HepG2 (cell line): Measurements from ENCODE around the gene ATP8B2. TPM values are rescaled to one million over a fixed set of nuclear protein-coding genes. Genes with fewer than 3 reads are reported as not detected.

Source experiments
- ATAC-seq: fragments of 200-7000 bp; cut with Tn5 transposase; 3 replicates; pipeline ENCODE4 v1.9.1; 2020; ENCODE audit warnings: mild to moderate bottlenecking, moderate library complexity
- BruUV-seq: library from RNA; stranded (reverse); fragments of 400-500 nt; replicated peaks from 2 replicates; lab custom pipeline; 2021; lab: Mats Ljungman, UMichigan
- CTCF ChIA-PET: fragments of 300-600 bp; formaldehyde crosslinking; extraction: SDS; loops from one replicate; lab custom pipeline; 2021; ENCODE audit warnings: low total read pairs, inconsistent platforms, low intra/inter-chr PET ratio; lab: Yijun Ruan, JAX
- POLR2A ChIA-PET: fragments of 350-600 bp; sonication (Branson Sonifier 250); formaldehyde crosslinking; loops from one replicate; lab custom pipeline; 2020; ENCODE audit warnings: antibody characterized with exemption, inconsistent platforms; lab: Yijun Ruan, JAX
- DNase-seq: peaks from one replicate; pipeline ENCODE4 v3.0.0-alpha.2; 2015; ENCODE audit warnings: low spot score
- FAIRE-seq: peaks from 3 replicates; lab custom pipeline; 2011; peaks lifted over from hg19 to GRCh38; lab: Jason Lieb, UNC
- H2AFZ ChIP-seq: one replicate; pipeline ENCODE4 v1.6.1; 2011; ENCODE audit warnings: low read length, inconsistent platforms
- H3K27ac ChIP-seq: fragments of 300-600 bp; 3 replicates; pipeline ENCODE4 v1.8.0; 2011; ENCODE audit warnings: mixed run types, mild to moderate bottlenecking, mixed read lengths, low read length, inconsistent platforms; ENCODE audit not compliant: insufficient read depth; ENCODE audit errors: extremely low read length
- H3K27me3 ChIP-seq, 2 experiments: fragments of 200-600 bp in 1 of 2; 2 replicates in 1 of 2; 3 replicates in 1 of 2; pipeline versions ENCODE4 v1.6.0 to v1.8.0; 2011; ENCODE audit warnings: low read length in 2 of 2, mild to moderate bottlenecking in 2 of 2, moderate library complexity in 2 of 2, inconsistent platforms in 1 of 2; ENCODE audit not compliant: insufficient read depth in 2 of 2, control insufficient read depth in 1 of 2
- H3K36me3 ChIP-seq, 2 experiments: fragments of 200-600 bp in 1 of 2; replicated peaks in 1 of 2; 2 replicates in 1 of 2; 3 replicates in 1 of 2; pipeline versions ENCODE4 v1.5.1 to v1.8.0; 2011; ENCODE audit warnings: low read length in 2 of 2, inconsistent platforms in 1 of 2; ENCODE audit not compliant: insufficient read depth in 2 of 2, control insufficient read depth in 1 of 2
- H3K4me1 ChIP-seq: 2 replicates; pipeline ENCODE4 v1.5.1; 2012; ENCODE audit warnings: low read length, inconsistent platforms; ENCODE audit not compliant: insufficient read depth
- H3K4me2 ChIP-seq: 2 replicates; pipeline ENCODE4 v1.6.0; 2011; ENCODE audit warnings: low read depth, low read length, inconsistent platforms
- H3K4me3 ChIP-seq, 3 experiments: fragments of 200-600 bp in 1 of 3; sonication (generic), shearing (Covaris generic) in 1 of 3; replicated peaks in 1 of 3; 2 replicates each; pipeline ENCODE4 v1.5.1; 2011 to 2016; ENCODE audit warnings: low read length in 3 of 3, inconsistent platforms in 2 of 3, low read depth in 2 of 3, mild to moderate bottlenecking in 2 of 3, control low read depth in 1 of 3, mixed read lengths in 1 of 3; ENCODE audit not compliant: insufficient read depth in 1 of 3
- H3K79me2 ChIP-seq: one replicate; pipeline ENCODE4 v1.6.1; 2011; ENCODE audit warnings: low read length, inconsistent platforms; ENCODE audit not compliant: insufficient read depth
- H3K9ac ChIP-seq: 2 replicates; pipeline ENCODE4 v1.6.0; 2011; ENCODE audit warnings: mild to moderate bottlenecking, low read depth, low read length, inconsistent platforms; ENCODE audit not compliant: insufficient read depth
- H3K9me3 ChIP-seq: 2 replicates; pipeline ENCODE4 v1.5.1; 2012; ENCODE audit warnings: mild to moderate bottlenecking, low read length
- H4K20me1 ChIP-seq: 2 replicates; pipeline ENCODE4 v1.6.0; 2011; ENCODE audit warnings: inconsistent platforms, mild to moderate bottlenecking, low read length, moderate library complexity; ENCODE audit not compliant: insufficient read depth
- CAMTA2 ChIP-seq: sonication (generic); formaldehyde crosslinking; IDR thresholded peaks from 2 replicates; pipeline ENCODE4 v1.4.0; 2020; ENCODE audit warnings: mild to moderate bottlenecking, missing genetic modification reagents, borderline replicate concordance
- FOXM1 ChIP-seq: sonication (generic); formaldehyde crosslinking; IDR thresholded peaks from 2 replicates; pipeline ENCODE4 v1.5.0; 2020; ENCODE audit warnings: missing genetic modification reagents
- KLF6 ChIP-seq: IDR thresholded peaks from 2 replicates; pipeline ENCODE4 v1.8.0; 2016; ENCODE audit warnings: missing biosample characterization, missing genetic modification reagents
- NFIC ChIP-seq: IDR thresholded peaks from 2 replicates; pipeline ENCODE4 v1.6.1; 2012; ENCODE audit warnings: mild to moderate bottlenecking, low read length, inconsistent platforms
- PHB2 ChIP-seq: fragments of 450-650 bp; IDR thresholded peaks from 2 replicates; pipeline ENCODE4 v1.6.1; 2018; ENCODE audit not compliant: partially characterized antibody
- SRSF1 ChIP-seq: fragments of 200-400 bp; formaldehyde crosslinking; optimal IDR thresholded peaks from 2 replicates; pipeline ENCODE3; 2017; ENCODE audit warnings: mild to moderate bottlenecking, low read depth, low read length, moderate library complexity
- SYNCRIP ChIP-seq: fragments of 200-400 bp; formaldehyde crosslinking; IDR thresholded peaks from 2 replicates; pipeline ENCODE4 v1.6.1; 2018; ENCODE audit warnings: mild to moderate bottlenecking, low read depth, low read length; ENCODE audit not compliant: insufficient read depth
- ZFYVE20 ChIP-seq: sonication (generic); formaldehyde crosslinking; IDR thresholded peaks from 2 replicates; pipeline ENCODE4 v1.8.0; 2023; ENCODE audit warnings: low read depth, mild to moderate bottlenecking, moderate library complexity, missing genetic modification reagents, borderline replicate concordance
- ZNF224 ChIP-seq: sonication (generic); formaldehyde crosslinking; IDR thresholded peaks from 2 replicates; pipeline ENCODE4 v1.5.0; 2020; ENCODE audit warnings: mild to moderate bottlenecking, missing genetic modification reagents
- ZNF577 ChIP-seq: sonication (generic); formaldehyde crosslinking; IDR thresholded peaks from 2 replicates; pipeline ENCODE4 v1.4.0; 2020; ENCODE audit warnings: mild to moderate bottlenecking, low read depth, missing genetic modification reagents, borderline replicate concordance
- ZNF747 ChIP-seq: sonication (generic); formaldehyde crosslinking; IDR thresholded peaks from 2 replicates; pipeline ENCODE4 v1.8.1; 2023; ENCODE audit warnings: missing genetic modification reagents, mild to moderate bottlenecking, borderline replicate concordance
- ZSCAN21 ChIP-seq: sonication (generic); formaldehyde crosslinking; IDR thresholded peaks from 2 replicates; pipeline ENCODE4 v1.8.0; 2022; ENCODE audit warnings: mild to moderate bottlenecking, missing genetic modification reagents, moderate library complexity, borderline replicate concordance
- WGBS: methylation state at CpG from one replicate; pipeline ENCODE4 v1.1.6; 2017; ENCODE audit warnings: low lambda C conversion rate; 5-methylcytosine and 5-hydroxymethylcytosine counted together
- in situ Hi-C: cut with HindIII; loops from 2 replicates; pipeline ENCODE4 v1.10.0; 2017; ENCODE audit warnings: low pct_unique_long_range_greater_than_20kb; ENCODE audit not compliant: extremely low pct_ligation_motif_present
- intact Hi-C: fragments of 100-400 bp; cut with micrococcal nuclease; formaldehyde crosslinking; loops from one replicate; pipeline ENCODE4 v1.10.0; 2022; ENCODE audit not compliant: unreplicated experiment
- polyA plus RNA-seq, 8 experiments: library from polyadenylated mRNA; depleted of rRNA in 3 of 8; stranded (reverse) in 7 of 8; unstranded in 1 of 8; fragments of >200 nt; fragmentation: Illumina TruSeq in 4 of 8; extraction: Trizol in 4 of 8; gene quantifications; 2 replicates each; pipeline versions ENCODE4 v1.2.1 to v1.2.3, GENCODE V29; 2011 to 2016; ENCODE audit warnings: low read depth in 4 of 8, missing spikeins in 1 of 8, mixed read lengths in 1 of 8; ENCODE audit not compliant: insufficient read depth in 1 of 8
- total RNA-seq, 5 experiments: library from RNA; depleted of rRNA; stranded (reverse); fragments of >200 nt; fragmentation: Illumina TruSeq; extraction: Trizol; gene quantifications; 2 replicates each; pipeline ENCODE4 v1.2.3, GENCODE V29; 2016; ENCODE audit warnings: low read depth in 1 of 5
- TF ChIP-seq, protein P1 (sequence below): fragments of 450-650 bp; IDR thresholded peaks from 2 replicates; pipeline ENCODE4 v1.6.1; 2017; ENCODE audit warnings: mild to moderate bottlenecking
- TF ChIP-seq, protein P2 (sequence below): IDR thresholded peaks from 2 replicates; pipeline ENCODE4 v1.6.1; 2016; ENCODE audit warnings: low read depth, borderline replicate concordance
- TF ChIP-seq, protein P3 (sequence below): sonication (generic); formaldehyde crosslinking; IDR thresholded peaks from 2 replicates; pipeline ENCODE4 v1.8.0; 2022; ENCODE audit warnings: missing genetic modification reagents, mild to moderate bottlenecking, moderate library complexity, borderline replicate concordance
- TF ChIP-seq, protein P4 (sequence below): sonication (generic); formaldehyde crosslinking; IDR thresholded peaks from 2 replicates; pipeline ENCODE4 v1.5.0; 2020; ENCODE audit warnings: mild to moderate bottlenecking, missing genetic modification reagents

ATP8B2 gene
- total and polyA plus RNA-seq, 2 of the 13 experiments (the other 11 are each of a cell fraction or from before 2014, with no cell fraction given) = 20.4 to 39.3 TPM

DNA sequence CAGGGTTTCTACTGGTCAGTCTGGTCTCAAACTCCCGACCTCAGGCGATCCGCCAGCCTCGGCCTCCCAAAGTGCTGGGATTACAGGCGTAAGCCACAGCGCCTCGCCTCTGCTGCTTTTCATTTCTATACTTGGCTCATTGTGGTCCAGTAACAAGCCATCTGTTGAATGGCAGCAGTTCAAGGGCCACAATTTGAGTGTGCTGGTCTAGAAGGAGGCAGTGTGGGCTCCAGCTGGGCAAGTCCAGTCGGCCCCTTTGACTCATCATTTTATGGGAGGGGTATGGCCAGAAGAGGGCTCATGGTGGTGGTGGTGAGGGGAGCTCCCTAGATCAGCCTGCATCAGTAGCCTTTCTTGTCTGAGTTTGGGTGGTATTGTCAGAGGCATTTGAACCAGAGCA is 33.2 kb downstream of the ATP8B2 start:
- no TSS peak for BruUV-seq
- TF ChIP-seq SRSF1 = no peak
- no peak for TF ChIP-seq ZSCAN21 (CRISPR knock-in tag)
- TF ChIP-seq, protein P1, sequence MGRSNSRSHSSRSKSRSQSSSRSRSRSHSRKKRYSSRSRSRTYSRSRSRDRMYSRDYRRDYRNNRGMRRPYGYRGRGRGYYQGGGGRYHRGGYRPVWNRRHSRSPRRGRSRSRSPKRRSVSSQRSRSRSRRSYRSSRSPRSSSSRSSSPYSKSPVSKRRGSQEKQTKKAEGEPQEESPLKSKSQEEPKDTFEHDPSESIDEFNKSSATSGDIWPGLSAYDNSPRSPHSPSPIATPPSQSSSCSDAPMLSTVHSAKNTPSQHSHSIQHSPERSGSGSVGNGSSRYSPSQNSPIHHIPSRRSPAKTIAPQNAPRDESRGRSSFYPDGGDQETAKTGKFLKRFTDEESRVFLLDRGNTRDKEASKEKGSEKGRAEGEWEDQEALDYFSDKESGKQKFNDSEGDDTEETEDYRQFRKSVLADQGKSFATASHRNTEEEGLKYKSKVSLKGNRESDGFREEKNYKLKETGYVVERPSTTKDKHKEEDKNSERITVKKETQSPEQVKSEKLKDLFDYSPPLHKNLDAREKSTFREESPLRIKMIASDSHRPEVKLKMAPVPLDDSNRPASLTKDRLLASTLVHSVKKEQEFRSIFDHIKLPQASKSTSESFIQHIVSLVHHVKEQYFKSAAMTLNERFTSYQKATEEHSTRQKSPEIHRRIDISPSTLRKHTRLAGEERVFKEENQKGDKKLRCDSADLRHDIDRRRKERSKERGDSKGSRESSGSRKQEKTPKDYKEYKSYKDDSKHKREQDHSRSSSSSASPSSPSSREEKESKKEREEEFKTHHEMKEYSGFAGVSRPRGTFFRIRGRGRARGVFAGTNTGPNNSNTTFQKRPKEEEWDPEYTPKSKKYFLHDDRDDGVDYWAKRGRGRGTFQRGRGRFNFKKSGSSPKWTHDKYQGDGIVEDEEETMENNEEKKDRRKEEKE = no peak
- no peak for TF ChIP-seq CAMTA2
- TF ChIP-seq KLF6 (CRISPR knock-in tag) = no peak
- TF ChIP-seq ZFYVE20 (CRISPR knock-in tag) = no peak
- TF ChIP-seq ZNF747 (CRISPR knock-in tag) = no peak
- TF ChIP-seq, protein P2, sequence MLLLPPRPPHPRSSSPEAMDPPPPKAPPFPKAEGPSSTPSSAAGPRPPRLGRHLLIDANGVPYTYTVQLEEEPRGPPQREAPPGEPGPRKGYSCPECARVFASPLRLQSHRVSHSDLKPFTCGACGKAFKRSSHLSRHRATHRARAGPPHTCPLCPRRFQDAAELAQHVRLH (CRISPR knock-in tag) = no peak
- TF ChIP-seq, protein P3, sequence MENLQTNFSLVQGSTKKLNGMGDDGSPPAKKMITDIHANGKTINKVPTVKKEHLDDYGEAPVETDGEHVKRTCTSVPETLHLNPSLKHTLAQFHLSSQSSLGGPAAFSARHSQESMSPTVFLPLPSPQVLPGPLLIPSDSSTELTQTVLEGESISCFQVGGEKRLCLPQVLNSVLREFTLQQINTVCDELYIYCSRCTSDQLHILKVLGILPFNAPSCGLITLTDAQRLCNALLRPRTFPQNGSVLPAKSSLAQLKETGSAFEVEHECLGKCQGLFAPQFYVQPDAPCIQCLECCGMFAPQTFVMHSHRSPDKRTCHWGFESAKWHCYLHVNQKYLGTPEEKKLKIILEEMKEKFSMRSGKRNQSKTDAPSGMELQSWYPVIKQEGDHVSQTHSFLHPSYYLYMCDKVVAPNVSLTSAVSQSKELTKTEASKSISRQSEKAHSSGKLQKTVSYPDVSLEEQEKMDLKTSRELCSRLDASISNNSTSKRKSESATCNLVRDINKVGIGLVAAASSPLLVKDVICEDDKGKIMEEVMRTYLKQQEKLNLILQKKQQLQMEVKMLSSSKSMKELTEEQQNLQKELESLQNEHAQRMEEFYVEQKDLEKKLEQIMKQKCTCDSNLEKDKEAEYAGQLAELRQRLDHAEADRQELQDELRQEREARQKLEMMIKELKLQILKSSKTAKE (CRISPR knock-in tag) = no peak
- no peak for TF ChIP-seq NFIC
- no peak for TF ChIP-seq ZNF577 (CRISPR knock-in tag)
- TF ChIP-seq SYNCRIP = no peak
- TF ChIP-seq FOXM1 (CRISPR knock-in tag) = no peak
- TF ChIP-seq PHB2 = no peak
- TF ChIP-seq ZNF224 (CRISPR knock-in tag) = no peak
- TF ChIP-seq, protein P4, sequence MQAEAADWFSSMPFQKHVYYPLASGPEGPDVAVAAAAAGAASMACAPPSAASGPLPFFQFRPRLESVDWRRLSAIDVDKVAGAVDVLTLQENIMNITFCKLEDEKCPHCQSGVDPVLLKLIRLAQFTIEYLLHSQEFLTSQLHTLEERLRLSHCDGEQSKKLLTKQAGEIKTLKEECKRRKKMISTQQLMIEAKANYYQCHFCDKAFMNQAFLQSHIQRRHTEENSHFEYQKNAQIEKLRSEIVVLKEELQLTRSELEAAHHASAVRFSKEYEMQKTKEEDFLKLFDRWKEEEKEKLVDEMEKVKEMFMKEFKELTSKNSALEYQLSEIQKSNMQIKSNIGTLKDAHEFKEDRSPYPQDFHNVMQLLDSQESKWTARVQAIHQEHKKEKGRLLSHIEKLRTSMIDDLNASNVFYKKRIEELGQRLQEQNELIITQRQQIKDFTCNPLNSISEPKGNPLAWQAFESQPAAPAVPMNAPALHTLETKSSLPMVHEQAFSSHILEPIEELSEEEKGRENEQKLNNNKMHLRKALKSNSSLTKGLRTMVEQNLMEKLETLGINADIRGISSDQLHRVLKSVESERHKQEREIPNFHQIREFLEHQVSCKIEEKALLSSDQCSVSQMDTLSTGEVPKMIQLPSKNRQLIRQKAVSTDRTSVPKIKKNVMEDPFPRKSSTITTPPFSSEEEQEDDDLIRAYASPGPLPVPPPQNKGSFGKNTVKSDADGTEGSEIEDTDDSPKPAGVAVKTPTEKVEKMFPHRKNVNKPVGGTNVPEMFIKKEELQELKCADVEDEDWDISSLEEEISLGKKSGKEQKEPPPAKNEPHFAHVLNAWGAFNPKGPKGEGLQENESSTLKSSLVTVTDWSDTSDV (CRISPR knock-in tag) = no peak

More for the DNA sequence above, 33.2 kb downstream of the ATP8B2 start:
- ChIA-PET CTCF (no interaction called here), POLR2A (no interaction called here)
- Histone ChIP-seq H3K79me2 (no peaks in the 10 kb centered on the region), H3K4me1 (peaks cover 33% of the 10 kb centered on the region), H3K9me3 (no peaks in the 10 kb centered on the region), H3K4me2 (no peak overlapping the region), H3K36me3 (no peaks in the 10 kb centered on the region), H3K9ac (no peak overlapping the region), H2AFZ (no peak overlapping the region), H3K4me3 (no peak overlapping the region), H3K27me3 (peaks cover 0 to 4% of the 10 kb centered on the region in 2 experiments; a peak in 2 of 5 replicates), H3K27ac (no peak overlapping the region), H4K20me1 (no peaks in the 10 kb centered on the region)
- FAIRE-seq (no peak), ATAC-seq (no peak), DNase-seq (no peak)
- in situ Hi-C loops = no loop called here
- 88% methylated on average over 7 of the region's 8 CpGs for WGBS
- intact Hi-C loops = loop anchor here (10.0 kb wide), 2 partner anchors 46 to 86 kb away; partner anchors contain the start of gene IL6R
